ENCODE results near the gene TPST1.
A peak's percentile ranks its signal among the peaks of the same experiment; 100 is the strongest.

Gene TPST1

DNA sequence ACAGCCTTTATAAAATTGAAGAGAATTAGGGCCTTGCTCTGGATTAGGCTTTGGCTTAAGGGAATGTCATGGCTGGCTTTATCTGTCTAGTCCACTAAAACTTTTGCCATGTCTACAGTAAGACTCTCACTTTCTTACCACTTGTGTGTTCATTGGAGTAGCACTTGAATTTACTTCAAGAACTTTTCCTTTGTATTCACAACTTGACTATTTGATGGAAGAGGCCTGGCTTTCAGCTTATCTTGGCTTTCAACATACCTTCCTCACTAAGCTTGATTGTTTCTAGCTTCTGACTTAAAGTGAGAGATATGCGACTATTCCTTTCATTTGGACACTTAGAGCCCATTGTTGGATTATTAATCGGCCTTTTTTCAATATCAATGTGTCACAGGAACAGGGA lies 96.1 kb downstream of the TPST1 start:
- Histone ChIP-seq H3K4me1 (ENCODE audit: insufficient read depth, low read length) (peaks cover 16% of the 10 kb centered on the region; the same call in 1 of the 2 replicates), H3K27ac (ENCODE audit: low read length) (no peak overlapping the region), H3K9ac (ENCODE audit: low read depth, low read length) (no peak overlapping the region), H3K9me3 (ENCODE audit: insufficient read depth, low read depth, low read length) (no peaks in the 10 kb centered on the region; the same call in 1 of the 2 replicates), H3K36me3 (ENCODE audit: insufficient read depth, low read depth, low read length) (no peaks in the 10 kb centered on the region), H3K4me3 (ENCODE audit: low read length) (no peak overlapping the region), H3K27me3 (ENCODE audit: insufficient read depth, low read length) (no peaks in the 10 kb centered on the region)

DNA sequence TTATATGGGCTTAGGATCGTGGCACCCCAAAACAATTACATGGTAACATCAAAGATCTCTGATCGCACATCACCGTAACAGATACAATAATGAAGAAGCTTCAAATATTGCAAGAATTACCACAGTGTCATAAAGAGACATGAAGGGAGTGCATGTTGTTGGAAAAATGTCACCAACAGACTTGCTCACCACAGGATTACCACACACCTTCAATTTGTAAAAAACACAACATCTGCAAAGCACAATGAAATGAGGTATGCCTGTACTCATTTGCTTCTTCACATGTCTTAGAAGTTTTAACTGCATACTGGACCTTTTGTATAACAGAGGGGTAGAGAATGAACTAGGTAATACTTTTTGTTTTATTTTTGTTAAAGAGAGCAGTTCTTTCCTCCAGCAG lies 96.6 kb downstream of the TPST1 start:
- Histone ChIP-seq H3K27ac (ENCODE audit: low read length) (no peak overlapping the region), H3K36me3 (ENCODE audit: insufficient read depth, low read depth, low read length) (no peaks in the 10 kb centered on the region), H3K27me3 (ENCODE audit: insufficient read depth, low read length) (no peaks in the 10 kb centered on the region), H3K4me3 (ENCODE audit: low read length) (no peak overlapping the region), H3K9ac (ENCODE audit: low read depth, low read length) (no peak overlapping the region), H3K9me3 (ENCODE audit: insufficient read depth, low read depth, low read length) (no peaks in the 10 kb centered on the region; the same call in 1 of the 2 replicates), H3K4me1 (ENCODE audit: insufficient read depth, low read length) (peaks cover 16% of the 10 kb centered on the region; the same call in 1 of the 2 replicates)

DNA sequence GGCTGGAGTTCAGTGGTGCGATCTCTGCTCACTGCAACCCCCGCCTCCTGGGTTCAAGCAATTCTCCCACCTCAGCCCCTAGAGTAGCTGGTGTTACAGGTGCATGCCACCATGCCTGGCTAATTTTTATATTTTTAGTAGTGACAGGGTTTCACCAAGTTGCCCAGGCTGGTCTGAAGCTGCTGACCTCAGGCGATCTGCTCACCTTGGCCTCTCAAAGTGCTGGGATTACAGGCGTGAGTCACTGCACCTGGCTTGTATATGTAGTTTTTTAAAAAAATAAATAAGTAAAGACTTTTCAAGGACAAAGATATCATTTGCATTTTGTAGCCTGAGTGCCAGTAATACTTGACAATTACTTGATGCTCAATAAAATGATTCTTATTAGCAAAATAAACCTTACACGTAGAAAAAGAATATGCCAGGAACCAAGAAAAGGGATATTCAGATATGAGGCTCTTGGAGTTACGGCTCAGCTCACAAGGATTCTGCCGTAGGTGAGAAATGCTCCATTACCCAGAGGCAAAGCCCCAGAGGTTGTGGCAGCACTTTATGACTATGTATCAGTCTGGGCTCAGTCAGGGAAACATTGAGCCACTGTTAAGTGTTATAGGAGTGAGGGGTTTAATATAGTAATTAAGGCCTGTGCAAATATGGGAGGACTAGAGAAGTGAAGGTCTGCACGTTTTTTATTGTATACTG lies 98.5 kb downstream of the TPST1 start:
- Histone ChIP-seq H3K36me3 (ENCODE audit: insufficient read depth, low read depth, low read length) (no peaks in the 10 kb centered on the region), H3K27ac (ENCODE audit: low read length) (no peak overlapping the region), H3K4me3 (ENCODE audit: low read length) (no peak overlapping the region), H3K9ac (ENCODE audit: low read depth, low read length) (no peak overlapping the region), H3K27me3 (ENCODE audit: insufficient read depth, low read length) (no peaks in the 10 kb centered on the region), H3K4me1 (ENCODE audit: insufficient read depth, low read length) (peaks cover 16% of the 10 kb centered on the region; the same call in 1 of the 2 replicates), H3K9me3 (ENCODE audit: insufficient read depth, low read depth, low read length) (no peaks in the 10 kb centered on the region; the same call in 1 of the 2 replicates)

DNA sequence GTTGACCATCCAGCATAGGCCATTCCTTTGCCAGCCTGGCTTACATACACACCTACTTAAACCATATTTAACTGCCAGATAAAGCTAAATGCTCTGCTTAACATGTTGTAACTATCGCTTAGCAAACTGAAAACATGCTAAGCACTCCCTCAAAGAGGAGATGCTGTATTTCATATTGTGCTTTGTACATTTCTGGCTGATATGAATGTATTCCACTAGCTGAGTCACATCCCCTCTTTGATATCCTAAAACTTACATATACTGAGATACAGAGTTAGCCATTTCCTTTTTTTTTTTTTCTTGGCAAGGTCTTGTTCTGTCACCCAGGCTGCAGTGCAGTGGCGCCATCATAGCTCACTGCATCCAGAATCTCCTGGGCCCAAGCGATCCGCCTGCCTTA lies 99.4 kb downstream of the TPST1 start:
- H3K4me1 ChIP-seq (ENCODE audit: insufficient read depth, low read length): peaks cover 16% of the 10 kb centered on the region; the same call in 1 of the 2 replicates
- H3K4me3 ChIP-seq (ENCODE audit: low read length): no peak overlapping the region
- no peak overlapping the region for H3K9ac ChIP-seq (ENCODE audit: low read depth, low read length)
- no peaks in the 10 kb centered on the region for H3K36me3 ChIP-seq (ENCODE audit: insufficient read depth, low read depth, low read length)
- H3K9me3 ChIP-seq (ENCODE audit: insufficient read depth, low read depth, low read length): no peaks in the 10 kb centered on the region
- H3K27me3 ChIP-seq (ENCODE audit: insufficient read depth, low read length): no peaks in the 10 kb centered on the region
- no peak overlapping the region for H3K27ac ChIP-seq (ENCODE audit: low read length)

DNA sequence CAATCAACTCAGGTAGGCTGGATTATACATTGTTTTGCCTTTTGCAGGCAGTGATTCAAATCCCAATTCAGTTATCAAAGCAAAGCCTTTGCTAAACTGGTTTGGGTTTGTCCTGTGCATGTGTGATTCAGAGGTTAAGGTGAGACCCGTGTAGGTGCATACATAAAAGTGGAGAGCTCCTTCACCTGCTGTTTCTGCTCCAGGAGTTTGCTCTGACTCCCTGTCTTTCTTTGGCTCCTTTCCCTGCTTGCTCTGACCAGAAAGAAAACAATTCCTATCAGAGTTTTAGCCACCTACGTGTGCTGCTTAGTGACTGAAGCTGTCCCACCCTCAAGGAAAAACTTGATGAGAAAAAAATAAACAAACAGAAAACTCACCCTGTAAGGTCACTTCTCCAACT lies 101.1 kb downstream of the TPST1 start:
- H3K36me3 ChIP-seq (ENCODE audit: insufficient read depth, low read depth, low read length): no peaks in the 10 kb centered on the region
- H3K4me3 ChIP-seq (ENCODE audit: low read length): no peak overlapping the region
- no peaks in the 10 kb centered on the region for H3K9me3 ChIP-seq (ENCODE audit: insufficient read depth, low read depth, low read length)
- peaks cover 13% of the 10 kb centered on the region; the same call in 1 of the 2 replicates for H3K4me1 ChIP-seq (ENCODE audit: insufficient read depth, low read length)
- no peaks in the 10 kb centered on the region for H3K27me3 ChIP-seq (ENCODE audit: insufficient read depth, low read length)
- H3K27ac ChIP-seq (ENCODE audit: low read length): no peak overlapping the region
- H3K9ac ChIP-seq (ENCODE audit: low read depth, low read length): no peak overlapping the region

DNA sequence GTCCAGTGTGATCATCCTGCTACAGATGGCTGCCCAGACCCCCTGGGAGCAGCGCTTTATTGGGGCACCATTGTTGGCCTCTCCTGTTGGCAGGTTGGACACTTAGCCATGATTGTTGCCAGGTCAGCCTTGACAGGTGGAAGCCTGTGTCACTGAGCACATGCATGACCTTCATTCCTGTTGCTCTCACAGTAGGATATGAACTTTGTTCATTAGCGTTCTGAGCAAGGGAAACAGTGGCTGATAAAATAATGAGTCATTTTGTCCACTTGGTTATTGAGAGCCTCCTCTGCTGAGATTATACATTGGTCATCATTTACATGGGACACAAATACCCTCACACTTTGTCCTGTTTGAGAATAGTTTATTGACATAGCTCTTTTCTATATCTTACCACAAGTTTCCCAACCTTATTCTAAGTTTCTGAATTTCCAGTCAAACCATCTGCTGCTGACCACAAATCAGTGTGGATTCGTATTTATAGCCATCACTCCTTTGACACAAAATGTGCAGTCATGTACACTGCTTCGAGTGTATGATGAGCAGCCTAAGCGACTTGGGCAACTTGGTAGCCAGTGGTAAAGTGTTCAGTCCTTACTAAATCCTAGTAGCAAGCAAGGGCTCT lies 102.6 kb downstream of the TPST1 start:
- H3K27ac ChIP-seq (ENCODE audit: low read length): no peak overlapping the region
- no peaks in the 10 kb centered on the region for H3K36me3 ChIP-seq (ENCODE audit: insufficient read depth, low read depth, low read length)
- no peaks in the 10 kb centered on the region for H3K9me3 ChIP-seq (ENCODE audit: insufficient read depth, low read depth, low read length)
- no peak overlapping the region for H3K4me3 ChIP-seq (ENCODE audit: low read length)
- H3K9ac ChIP-seq (ENCODE audit: low read depth, low read length): no peak overlapping the region
- peaks cover 4% of the 10 kb centered on the region; the same call in 1 of the 2 replicates for H3K4me1 ChIP-seq (ENCODE audit: insufficient read depth, low read length)
- no peaks in the 10 kb centered on the region for H3K27me3 ChIP-seq (ENCODE audit: insufficient read depth, low read length)

DNA sequence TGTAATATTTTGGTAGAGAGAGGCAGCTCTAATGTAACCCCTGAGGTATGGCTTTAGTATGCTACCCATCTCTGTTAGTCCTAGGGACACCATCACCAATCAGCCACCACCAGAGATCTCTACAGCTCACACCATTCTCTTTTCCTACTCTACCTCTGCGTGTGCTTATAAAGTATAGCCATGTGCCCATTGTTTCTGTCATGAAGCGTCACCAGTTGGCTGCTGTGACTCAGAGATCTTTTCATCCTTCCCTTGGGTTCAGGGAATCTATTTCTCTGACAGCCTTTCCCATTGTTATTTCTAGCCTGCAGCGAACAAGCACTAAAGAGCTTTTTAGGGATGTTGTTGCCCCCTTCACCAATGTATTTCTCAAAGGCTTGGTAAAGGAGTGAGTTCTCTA lies 103.3 kb downstream of the TPST1 start:
- no peaks in the 10 kb centered on the region for H3K4me1 ChIP-seq (ENCODE audit: insufficient read depth, low read length)
- no peaks in the 10 kb centered on the region for H3K36me3 ChIP-seq (ENCODE audit: insufficient read depth, low read depth, low read length)
- no peaks in the 10 kb centered on the region for H3K27me3 ChIP-seq (ENCODE audit: insufficient read depth, low read length)
- no peak overlapping the region for H3K4me3 ChIP-seq (ENCODE audit: low read length)
- no peak overlapping the region for H3K9ac ChIP-seq (ENCODE audit: low read depth, low read length)
- no peaks in the 10 kb centered on the region for H3K9me3 ChIP-seq (ENCODE audit: insufficient read depth, low read depth, low read length)
- no peak overlapping the region for H3K27ac ChIP-seq (ENCODE audit: low read length)

DNA sequence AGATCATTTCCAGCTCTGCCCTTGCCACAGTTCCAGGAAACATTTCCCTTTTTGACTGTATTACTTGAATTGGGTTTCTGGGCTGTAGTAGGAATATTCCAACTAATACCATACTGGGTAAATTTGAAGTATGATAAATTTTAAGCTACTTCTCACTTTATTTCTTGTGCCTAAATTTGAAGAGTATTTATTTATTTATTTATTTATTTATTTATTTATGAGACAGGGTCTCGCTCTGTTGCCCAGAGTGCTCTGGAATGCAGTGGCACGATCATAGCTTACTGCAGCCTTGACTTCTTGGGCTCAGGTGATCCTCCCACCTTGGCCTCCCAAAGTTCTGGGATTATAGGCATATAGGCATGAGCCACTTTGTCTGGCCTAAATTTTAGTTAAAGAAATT lies 105.5 kb downstream of the TPST1 start:
- Histone ChIP-seq H3K9me3 (ENCODE audit: insufficient read depth, low read depth, low read length) (no peaks in the 10 kb centered on the region), H3K4me3 (ENCODE audit: low read length) (no peak overlapping the region), H3K27ac (ENCODE audit: low read length) (no peak overlapping the region), H3K9ac (ENCODE audit: low read depth, low read length) (no peak overlapping the region), H3K36me3 (ENCODE audit: insufficient read depth, low read depth, low read length) (no peaks in the 10 kb centered on the region), H3K27me3 (ENCODE audit: insufficient read depth, low read length) (no peaks in the 10 kb centered on the region), H3K4me1 (ENCODE audit: insufficient read depth, low read length) (peaks cover 8% of the 10 kb centered on the region; the same call in 1 of the 2 replicates)

DNA sequence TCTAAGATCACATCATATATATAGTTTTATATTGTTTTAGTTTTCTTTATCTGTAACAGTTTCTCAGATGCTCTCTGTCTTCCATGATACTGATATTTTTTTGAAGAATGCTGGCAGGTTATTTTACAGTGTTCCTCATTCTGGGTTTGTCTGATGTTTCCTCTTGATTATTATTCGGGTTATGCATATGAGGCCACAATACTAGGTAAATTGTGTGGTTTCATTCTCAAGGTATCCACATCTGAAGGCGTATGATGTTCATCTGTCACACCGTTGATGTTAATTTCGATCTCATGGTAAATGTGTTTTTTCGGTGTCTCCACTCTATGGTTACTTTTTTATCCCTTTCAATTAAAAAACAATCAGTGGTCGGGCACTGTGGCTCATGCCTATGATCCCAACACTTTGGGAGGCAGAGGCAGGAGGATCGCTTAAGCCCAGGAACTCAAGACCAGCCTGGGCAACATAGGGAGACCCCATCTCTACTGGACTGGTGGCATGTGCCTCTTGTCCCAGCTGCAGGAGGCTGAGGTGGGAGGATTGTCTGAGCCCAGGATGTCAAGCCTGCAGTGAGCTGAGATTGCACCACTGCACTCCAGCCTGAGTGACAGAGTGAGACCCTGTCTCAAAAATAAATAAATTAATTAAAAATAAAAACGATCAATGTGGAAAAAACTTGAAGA lies 108.9 kb downstream of the TPST1 start:
- no peaks in the 10 kb centered on the region for H3K9me3 ChIP-seq (ENCODE audit: insufficient read depth, low read depth, low read length)
- no peak overlapping the region for H3K4me3 ChIP-seq (ENCODE audit: low read length)
- no peaks in the 10 kb centered on the region for H3K27me3 ChIP-seq (ENCODE audit: insufficient read depth, low read length)
- H3K4me1 ChIP-seq (ENCODE audit: insufficient read depth, low read length): peaks cover 8% of the 10 kb centered on the region; the same call in 1 of the 2 replicates
- no peak overlapping the region for H3K9ac ChIP-seq (ENCODE audit: low read depth, low read length)
- no peaks in the 10 kb centered on the region for H3K36me3 ChIP-seq (ENCODE audit: insufficient read depth, low read depth, low read length)
- H3K27ac ChIP-seq (ENCODE audit: low read length): no peak overlapping the region

DNA sequence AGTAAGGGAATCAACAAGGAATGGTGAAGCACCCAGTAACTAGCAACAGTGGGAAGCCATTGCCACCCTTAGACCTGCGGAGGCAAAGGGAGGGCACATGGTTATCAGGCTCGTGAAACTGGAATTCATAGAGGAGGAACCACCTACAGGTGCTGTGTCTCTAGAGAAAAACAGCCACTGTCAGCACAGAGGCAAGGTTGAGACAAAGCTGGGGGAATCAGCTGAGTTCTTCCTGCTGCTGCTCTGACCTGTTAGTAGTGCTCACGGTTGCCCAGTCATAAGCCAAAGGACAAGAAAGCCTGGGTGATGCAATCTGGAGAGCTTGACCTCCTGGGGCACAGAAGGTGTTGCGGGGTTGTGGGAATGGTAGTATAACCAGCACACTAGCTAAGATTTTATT lies 110.1 kb downstream of the TPST1 start:
- H3K36me3 ChIP-seq (ENCODE audit: insufficient read depth, low read depth, low read length): no peaks in the 10 kb centered on the region

DNA sequence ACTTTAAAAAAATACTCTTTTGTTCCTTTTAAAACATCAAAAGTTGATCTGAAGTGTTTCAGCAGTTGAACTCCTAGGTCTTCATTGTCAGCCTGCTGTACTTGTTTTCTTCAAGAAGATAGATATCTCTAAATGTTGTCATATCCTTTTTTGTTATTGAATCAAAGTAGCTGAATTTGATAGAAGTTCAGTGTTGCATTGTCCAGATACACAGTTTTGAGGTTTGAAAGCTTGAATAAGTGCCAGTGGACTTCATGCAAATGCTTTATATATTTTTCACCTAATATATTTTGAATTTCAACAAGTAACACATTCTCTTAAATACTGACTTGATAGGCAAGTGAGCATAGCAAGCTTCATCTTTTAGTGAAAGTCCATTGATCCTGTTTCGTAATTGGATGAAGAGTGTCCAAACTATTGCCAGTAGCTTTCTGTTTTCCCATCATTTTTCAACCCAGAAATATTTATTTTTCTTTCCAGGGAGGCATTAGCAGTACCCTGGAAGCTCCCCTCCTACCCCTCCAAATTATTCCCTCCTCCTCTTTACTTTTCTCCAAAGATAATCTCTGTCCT lies 114.4 kb downstream of the TPST1 start:
- Histone ChIP-seq H3K9me3 (ENCODE audit: insufficient read depth, low read depth, low read length) (peaks cover 7% of the 10 kb centered on the region), H3K27me3 (ENCODE audit: insufficient read depth, low read length) (no peaks in the 10 kb centered on the region), H3K4me3 (ENCODE audit: low read length) (no peak overlapping the region), H3K27ac (ENCODE audit: low read length) (no peak overlapping the region), H3K4me1 (ENCODE audit: insufficient read depth, low read length) (peaks cover 8% of the 10 kb centered on the region; the same call in 1 of the 2 replicates), H3K36me3 (ENCODE audit: insufficient read depth, low read depth, low read length) (no peaks in the 10 kb centered on the region), H3K9ac (ENCODE audit: low read depth, low read length) (no peak overlapping the region)

More for the DNA sequence above, 110.1 kb downstream of the TPST1 start:
- peaks cover 8% of the 10 kb centered on the region; the same call in 1 of the 2 replicates for H3K4me1 ChIP-seq (ENCODE audit: insufficient read depth, low read length)
- no peaks in the 10 kb centered on the region for H3K9me3 ChIP-seq (ENCODE audit: insufficient read depth, low read depth, low read length)
- H3K9ac ChIP-seq (ENCODE audit: low read depth, low read length): peak overlapping the region; percentile 18; the same call in 1 of the 2 replicates
- H3K4me3 ChIP-seq (ENCODE audit: low read length): no peak overlapping the region
- H3K27ac ChIP-seq (ENCODE audit: low read length): no peak overlapping the region
- H3K27me3 ChIP-seq (ENCODE audit: insufficient read depth, low read length): no peaks in the 10 kb centered on the region
